Caki2 (cell line): ENCODE data around the gene ACSBG1. TPM values are rescaled to one million over a fixed set of nuclear protein-coding genes. Genes with fewer than 3 reads are reported as not detected.
"Not testable (repeated sequence)": the region's sequence is repeated elsewhere in the genome, so short reads cannot be mapped to it uniquely, and the experiment has no call there.

Experiments used
- DNase-seq: peaks from one replicate; pipeline ENCODE4 v3.0.0-alpha.2; 2015; ENCODE audit warnings: low read depth
- in situ Hi-C: cut with HindIII; loops from 2 replicates; pipeline ENCODE4 v1.10.0; 2016; ENCODE audit warnings: low sequenced_read_pairs, low pct_unique_long_range_greater_than_20kb, mixed read lengths
- total RNA-seq: library from RNA; depleted of rRNA; stranded (reverse); fragments of >200 nt; shearing (Covaris generic); gene quantifications from 2 replicates; pipeline ENCODE4 v1.2.3, GENCODE V29; 2014; ENCODE audit warnings: low replicate concordance

ACSBG1 gene
- total RNA-seq, 1 experiment from 2014 or later, result not detected

GRCh38 chr15:78155355-78155939 lies 78.9 kb downstream of the ACSBG1 start:
- no peak for DNase-seq
- in situ Hi-C loops, result no loop called here

DNA sequence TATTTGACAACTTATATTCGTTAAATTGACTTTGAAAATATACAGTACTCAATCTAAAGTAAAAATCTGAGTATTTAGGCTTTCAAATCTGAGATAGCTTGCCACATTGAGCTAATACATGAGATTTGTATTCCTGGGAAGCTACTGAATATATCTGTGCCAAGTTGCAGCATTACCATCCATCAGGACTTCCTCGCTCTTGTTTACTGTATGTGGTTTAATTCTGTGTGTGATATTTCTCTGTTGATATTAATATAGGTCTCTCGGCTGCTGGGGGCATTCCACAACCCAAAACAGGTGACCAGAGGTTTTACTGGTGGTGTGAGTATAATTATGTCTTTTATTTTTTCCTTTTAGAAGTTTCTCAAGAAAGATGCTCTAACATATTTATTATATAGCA lies 79.4 kb downstream of the ACSBG1 start:
- no peak for DNase-seq
- in situ Hi-C loops, result no loop called here

DNA sequence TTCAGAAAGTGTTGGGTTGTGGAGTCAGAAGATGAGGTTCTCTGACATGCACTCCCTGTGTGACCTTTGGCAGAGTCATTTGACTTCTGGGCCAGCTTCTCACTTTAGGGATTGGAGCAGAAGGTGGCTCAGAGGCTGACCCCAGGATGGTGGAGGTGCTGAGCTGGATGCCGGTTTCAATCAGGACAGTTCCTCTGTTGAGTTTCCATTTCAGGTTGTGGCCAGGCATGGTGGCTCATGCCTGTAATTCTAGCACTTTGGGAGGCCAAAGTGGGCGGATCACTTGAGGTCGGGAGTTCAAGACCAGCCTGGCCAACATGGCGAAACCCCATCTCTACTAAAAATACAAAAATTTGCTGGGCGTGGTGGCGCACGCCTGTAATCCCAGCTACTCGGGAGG lies 83.3 kb downstream of the ACSBG1 start:
- DNase-seq, in situ Hi-C loops: not testable (repeated sequence)

- peak; percentile 30 for DNase-seq
- in situ Hi-C loops, result no loop called here
Observed at GRCh38 chr15:78149805-78150751, 84.3 kb downstream of the ACSBG1 start.

DNA sequence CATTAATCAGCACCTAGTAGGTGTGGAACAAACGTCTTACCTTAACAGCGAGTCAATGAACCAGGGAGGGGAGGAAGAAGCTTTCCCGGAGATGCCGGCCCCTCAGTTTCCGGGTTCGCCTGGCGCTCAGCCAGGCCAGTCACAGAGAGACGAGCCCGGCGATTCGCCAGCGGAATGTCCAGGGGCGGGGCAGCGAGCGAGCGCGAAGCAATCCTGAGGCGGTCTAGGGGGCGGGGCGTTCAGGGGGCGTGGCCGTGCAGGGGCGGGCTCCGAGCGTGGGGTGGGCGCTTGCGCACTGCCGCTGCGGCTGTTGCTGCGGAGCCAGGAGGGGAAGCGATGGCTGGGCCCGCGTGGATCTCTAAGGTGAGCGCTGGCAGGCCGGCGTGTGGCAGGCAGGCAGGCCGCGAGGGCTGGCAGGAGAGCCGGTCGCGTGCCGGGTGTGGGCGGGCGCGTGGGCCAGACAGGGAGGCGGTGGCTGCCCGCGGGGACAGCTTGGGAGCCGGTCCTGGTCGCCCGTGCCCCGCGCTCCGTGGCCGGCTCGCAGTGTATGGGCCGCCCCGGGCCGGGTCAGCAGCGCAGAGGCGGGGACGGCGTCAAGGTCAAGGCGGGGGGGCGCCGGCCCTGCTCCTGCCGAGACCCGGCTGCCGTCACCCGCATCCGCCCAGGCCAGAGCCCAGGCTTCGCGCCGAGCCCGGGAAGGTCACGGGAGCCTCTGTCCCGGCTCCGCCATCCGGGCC lies 85.1 kb downstream of the ACSBG1 start, which contains the start of gene IDH3A:
TSS of gene IDH3A (plus strand) at position 295 of the 737 bp plus-strand sequence. CDS start at position 337, 42 bp downstream.
- in situ Hi-C loops, result no loop called here
- DNase-seq, result peak; percentile 90

DNA sequence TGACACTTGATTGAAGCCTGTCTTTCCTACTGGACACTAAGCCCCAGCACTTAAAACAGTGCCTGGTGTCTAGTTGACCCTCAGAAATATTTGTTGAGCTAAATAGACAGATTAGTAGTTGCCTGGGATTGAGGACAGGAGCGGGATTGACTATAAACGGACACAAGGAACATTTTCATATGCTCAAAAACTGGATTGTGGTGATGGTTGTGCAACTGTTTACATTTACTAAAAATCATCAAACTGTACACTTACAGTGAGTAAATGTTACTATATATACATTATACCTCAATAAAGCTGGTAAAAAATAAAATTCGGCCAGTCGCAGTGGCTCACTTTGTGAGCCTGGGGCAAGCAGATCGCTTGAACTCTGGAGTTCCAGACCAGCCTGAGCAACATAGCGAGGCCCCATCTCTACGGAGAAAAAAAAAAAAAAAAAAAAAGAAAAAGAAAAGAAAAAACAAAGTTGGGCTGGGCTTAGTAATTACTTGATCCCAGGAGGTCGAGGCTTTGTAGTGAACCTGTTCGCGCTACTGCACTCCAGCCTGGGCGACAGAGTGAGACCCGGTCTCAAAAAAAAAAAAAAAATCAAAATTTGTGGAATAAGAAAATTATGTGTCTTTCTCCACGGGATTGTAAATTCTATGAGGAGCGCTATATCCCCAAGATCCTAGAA lies 85.8 kb downstream of the ACSBG1 start:
- DNase-seq, result no peak
- in situ Hi-C loops, result no loop called here

GRCh38 chr15:78147566-78147965 lies 86.8 kb downstream of the ACSBG1 start:
- in situ Hi-C loops, result no loop called here

GRCh38 chr15:78146425-78147154 lies 87.8 kb downstream of the ACSBG1 start:
- in situ Hi-C loops, result no loop called here
- no peak for DNase-seq

More at GRCh38 chr15:78147566-78147965, 86.8 kb downstream of the ACSBG1 start:
- no peak for DNase-seq

DNA sequence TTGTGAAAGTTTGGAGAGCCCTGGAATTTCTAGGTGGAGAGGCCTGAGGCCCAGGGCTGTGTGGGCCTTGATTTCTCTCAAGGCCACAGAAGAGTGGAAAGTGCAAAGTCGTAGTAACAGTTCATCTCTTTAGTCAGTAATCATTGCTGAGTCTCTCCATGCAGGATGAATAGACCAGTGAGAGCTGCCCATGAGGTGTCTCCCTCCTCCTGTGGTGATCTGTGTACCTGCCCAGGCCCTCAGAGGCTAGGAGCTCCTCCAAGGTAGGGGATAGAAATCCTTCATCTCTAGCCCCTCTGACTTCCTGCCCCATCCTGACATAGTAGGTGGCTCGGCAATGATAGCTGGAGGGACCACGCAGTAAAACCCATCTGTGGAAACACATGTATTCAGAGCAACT lies 92.0 kb downstream of the ACSBG1 start:
- no peak for DNase-seq
- in situ Hi-C loops, result no loop called here

- in situ Hi-C loops, result no loop called here
- no peak for DNase-seq
Observed at GRCh38 chr15:78140292-78140691, 94.1 kb downstream of the ACSBG1 start.

DNA sequence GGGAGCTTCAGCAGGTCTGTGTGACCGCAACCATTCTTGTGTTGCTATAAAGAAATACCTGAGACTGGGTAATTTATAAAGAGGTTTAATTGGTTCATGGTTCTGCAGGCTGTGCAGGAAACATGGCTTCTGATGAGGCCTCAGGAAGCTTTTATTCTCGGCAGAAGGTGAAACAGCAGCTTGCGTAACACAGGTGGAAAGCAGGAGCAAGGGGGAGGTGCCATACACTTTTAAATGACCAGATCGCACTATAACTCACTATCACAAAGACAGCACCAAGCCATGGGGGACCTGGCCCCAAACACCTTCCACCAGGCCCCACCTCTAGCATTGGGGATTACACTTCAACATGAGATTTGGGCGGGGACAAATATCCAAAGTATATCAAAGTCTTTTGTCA lies 94.8 kb downstream of the ACSBG1 start:
- in situ Hi-C loops, result no loop called here
- DNase-seq, result no peak

- in situ Hi-C loops, result no loop called here
- no peak for DNase-seq
Observed at GRCh38 chr15:78133801-78134200, 100.6 kb downstream of the ACSBG1 start.

GRCh38 chr15:78131295-78132061 lies 102.9 kb downstream of the ACSBG1 start, which contains the start of gene CIB2:
TSS of gene CIB2 (minus strand) at chr15:78131445. CDS start at chr15:78131215, 230 bp downstream.
- DNase-seq, result peak; percentile 59
- in situ Hi-C loops, result no loop called here

- DNase-seq, result no peak
- in situ Hi-C loops, result no loop called here
Observed at GRCh38 chr15:78130466-78131294, 103.7 kb downstream of the ACSBG1 start.

GRCh38 chr15:78129751-78130287 lies 104.5 kb downstream of the ACSBG1 start:
- in situ Hi-C loops, result no loop called here
- DNase-seq, result no peak
